Neuronal stem cell (in vitro differentiated cells): Measurements from ENCODE around the gene KAT5.
"Not testable (repeated sequence)": the region's sequence is repeated elsewhere in the genome, so short reads cannot be mapped to it uniquely, and the experiment has no call there.

ENCODE experiments used
- DNase-seq: peaks from one replicate; pipeline ENCODE4 v3.0.0-alpha.2; 2013; ENCODE audit warnings: low spot score
- H2AFZ ChIP-seq: one replicate; pipeline ENCODE4 v1.6.1; 2013; ENCODE audit warnings: mild to moderate bottlenecking, low read length, inconsistent platforms
- H2AK5ac ChIP-seq: 2 replicates; pipeline ENCODE4 v1.6.1; 2013; ENCODE audit warnings: low read depth, mild to moderate bottlenecking, inconsistent platforms, low read length, moderate library complexity, mixed read lengths
- H2BK120ac ChIP-seq: 2 replicates; pipeline ENCODE4 v1.6.1; 2013; ENCODE audit warnings: low read depth, mild to moderate bottlenecking, inconsistent platforms, low read length, moderate library complexity, mixed read lengths
- H2BK12ac ChIP-seq: one replicate; pipeline ENCODE4 v1.6.1; 2013; ENCODE audit warnings: low read length, inconsistent platforms
- H2BK15ac ChIP-seq: 2 replicates; pipeline ENCODE4 v1.6.1; 2013; ENCODE audit warnings: mild to moderate bottlenecking, low read length, inconsistent platforms, mixed read lengths
- H2BK5ac ChIP-seq: one replicate; pipeline ENCODE4 v1.6.1; 2013; ENCODE audit warnings: inconsistent platforms, mild to moderate bottlenecking, low read length, moderate library complexity
- H3K14ac ChIP-seq: one replicate; pipeline ENCODE4 v1.6.1; 2013; ENCODE audit warnings: low read length, inconsistent platforms
- H3K18ac ChIP-seq: 2 replicates; pipeline ENCODE4 v1.6.1; 2013; ENCODE audit warnings: low read length, inconsistent platforms
- H3K23ac ChIP-seq: 2 replicates; pipeline ENCODE4 v1.6.1; 2013; ENCODE audit warnings: low read depth, mild to moderate bottlenecking, mixed read lengths, low read length, inconsistent platforms; ENCODE audit not compliant: poor library complexity
- H3K27ac ChIP-seq: replicated peaks from 3 replicates; pipeline ENCODE4 v1.5.1; 2013; ENCODE audit warnings: low read length, inconsistent platforms
- H3K27me3 ChIP-seq, 3 experiments: 2 replicates each; pipeline ENCODE4 v1.6.1; 2013; ENCODE audit warnings: low read length in 3 of 3, mild to moderate bottlenecking in 2 of 3, inconsistent platforms in 1 of 3, low read depth in 1 of 3, mixed read lengths in 1 of 3, moderate library complexity in 1 of 3; ENCODE audit not compliant: control insufficient read depth in 3 of 3, insufficient read depth in 3 of 3
- H3K36me3 ChIP-seq, 2 donors: replicated peaks in 1 of 2; 2 replicates each; pipeline ENCODE4 v1.6.1; 2013; ENCODE audit warnings: low read length in 2 of 2; ENCODE audit not compliant: control insufficient read depth in 2 of 2, insufficient read depth in 2 of 2
- H3K4ac ChIP-seq: 2 replicates; pipeline ENCODE4 v1.6.1; 2013; ENCODE audit warnings: inconsistent platforms, mild to moderate bottlenecking, low read length, moderate library complexity
- H3K4me1 ChIP-seq, 2 donors: 1 replicate in 1 of 2; 2 replicates in 1 of 2; pipeline ENCODE4 v1.6.1; 2013; ENCODE audit warnings: low read length in 2 of 2, low read depth in 1 of 2; ENCODE audit not compliant: control insufficient read depth in 2 of 2, insufficient read depth in 1 of 2
- H3K4me2 ChIP-seq: one replicate; pipeline ENCODE4 v1.6.1; 2013; ENCODE audit warnings: mild to moderate bottlenecking, low read length, inconsistent platforms; ENCODE audit not compliant: insufficient read depth, poor library complexity, severe bottlenecking
- H3K4me3 ChIP-seq, 2 donors: 2 replicates each; pipeline ENCODE4 v1.5.1; 2013; ENCODE audit warnings: low read length in 2 of 2, mild to moderate bottlenecking in 2 of 2, inconsistent platforms in 1 of 2, moderate library complexity in 1 of 2
- H3K79me1 ChIP-seq: one replicate; pipeline ENCODE4 v1.6.1; 2013; ENCODE audit warnings: low read depth, mild to moderate bottlenecking, inconsistent platforms, low read length, moderate library complexity
- H3K9ac ChIP-seq: one replicate; pipeline ENCODE4 v1.6.1; 2013; ENCODE audit warnings: mild to moderate bottlenecking, low read depth, low read length, inconsistent platforms; ENCODE audit not compliant: poor library complexity
- H3K9me3 ChIP-seq, 2 donors: replicated peaks in 1 of 2; 2 replicates each; pipeline versions ENCODE3 to v1.6.1; 2013; ENCODE audit warnings: low read length in 2 of 2, mild to moderate bottlenecking in 2 of 2, inconsistent platforms in 1 of 2, low read depth in 1 of 2, mixed read lengths in 1 of 2, moderate library complexity in 1 of 2; ENCODE audit not compliant: control insufficient read depth in 2 of 2, insufficient read depth in 1 of 2
- H4K8ac ChIP-seq: one replicate; pipeline ENCODE4 v1.6.1; 2013; ENCODE audit warnings: low read depth, mild to moderate bottlenecking, inconsistent platforms, low read length, moderate library complexity
- H4K91ac ChIP-seq: one replicate; pipeline ENCODE4 v1.6.1; 2013; ENCODE audit warnings: low read length, low read depth, mild to moderate bottlenecking, inconsistent platforms; ENCODE audit not compliant: poor library complexity
- WGBS, 2 donors: extraction: QIAGEN DNeasy Blood & Tissue Kit; methylation state at CpG; one replicate each; pipeline ENCODE4 v1.1.7; 2013; ENCODE audit warnings: missing lambda C conversion rate in 2 of 2, mixed read lengths in 1 of 2; ENCODE audit not compliant: insufficient read length in 2 of 2, insufficient replicate concordance in 1 of 2; ENCODE audit errors: extremely low coverage in 2 of 2; 5-methylcytosine and 5-hydroxymethylcytosine counted together

Gene KAT5

GRCh38 chr11:65764434-65764833 is 52.4 kb downstream of the KAT5 start:
- DNase-seq, result no peak
- Histone ChIP-seq H3K4me1 (no peaks in the 10 kb centered on the region), H3K14ac (no peak overlapping the region), H3K4me3 (no peak overlapping the region), H3K27ac (no peak overlapping the region), H3K4ac (no peak overlapping the region), H2BK5ac (no peak overlapping the region), H2AK5ac (no peak overlapping the region), H3K9ac (no peak overlapping the region), H3K23ac (no peak overlapping the region), H2BK120ac (no peak overlapping the region), H4K91ac (no peak overlapping the region), H3K79me1 (no peaks in the 10 kb centered on the region), H3K27me3 (no peaks in the 10 kb centered on the region), H3K4me2 (no peak overlapping the region), H3K36me3 (no peaks in the 10 kb centered on the region), H2BK12ac (no peak overlapping the region), H4K8ac (no peak overlapping the region), H2BK15ac (no peak overlapping the region), H3K18ac (no peak overlapping the region), H3K9me3 (peaks cover 0 to 6% of the 10 kb centered on the region in 2 donors), H2AFZ (no peak overlapping the region)
- WGBS, 2 donors, result no CpG with 5 or more reads among the region's 5 CpGs

- no peak overlapping the region for H3K9ac ChIP-seq
- no peak overlapping the region for H2BK15ac ChIP-seq
- H3K4me3 ChIP-seq, result no peak overlapping the region
- no peak overlapping the region for H2AK5ac ChIP-seq
- no peak overlapping the region for H3K23ac ChIP-seq
- no peak overlapping the region for H4K91ac ChIP-seq
- no peaks in the 10 kb centered on the region for H3K4me1 ChIP-seq
- H4K8ac ChIP-seq, result no peak overlapping the region
- H3K27ac ChIP-seq, result no peak overlapping the region
- no peak overlapping the region for H2AFZ ChIP-seq
- no CpG with 5 or more reads among the region's 7 CpGs for WGBS, 2 donors
- no peak for DNase-seq
- no peak overlapping the region for H3K14ac ChIP-seq
- no peak overlapping the region for H3K4me2 ChIP-seq
- no peak overlapping the region for H3K4ac ChIP-seq
- H3K9me3 ChIP-seq, result peaks cover 0 to 3% of the 10 kb centered on the region in 2 donors
- no peak overlapping the region for H2BK12ac ChIP-seq
- no peaks in the 10 kb centered on the region for H3K36me3 ChIP-seq
- no peaks in the 10 kb centered on the region for H3K79me1 ChIP-seq
- H2BK120ac ChIP-seq, result no peak overlapping the region
- no peaks in the 10 kb centered on the region for H3K27me3 ChIP-seq
- H2BK5ac ChIP-seq, result no peak overlapping the region
- H3K18ac ChIP-seq, result no peak overlapping the region
Observed at GRCh38 chr11:65766535-65766934, 54.5 kb downstream of the KAT5 start.

- DNase-seq, result no peak
- H2BK12ac ChIP-seq, result no peak overlapping the region
- H4K91ac ChIP-seq, result no peak overlapping the region
- no peak overlapping the region for H3K23ac ChIP-seq
- no peak overlapping the region for H2AFZ ChIP-seq
- no peaks in the 10 kb centered on the region for H3K36me3 ChIP-seq
- no peak overlapping the region for H2AK5ac ChIP-seq
- H4K8ac ChIP-seq, result no peak overlapping the region
- H3K4ac ChIP-seq, result no peak overlapping the region
- no peaks in the 10 kb centered on the region for H3K9me3 ChIP-seq
- no CpG with 5 or more reads among the region's 10 CpGs for WGBS, 2 donors
- no peak overlapping the region for H3K4me2 ChIP-seq
- no peaks in the 10 kb centered on the region for H3K79me1 ChIP-seq
- H2BK120ac ChIP-seq, result no peak overlapping the region
- no peak overlapping the region for H3K18ac ChIP-seq
- H3K9ac ChIP-seq, result no peak overlapping the region
- H3K27me3 ChIP-seq, result no peaks in the 10 kb centered on the region
- no peak overlapping the region for H2BK5ac ChIP-seq
- no peak overlapping the region for H2BK15ac ChIP-seq
- no peaks in the 10 kb centered on the region for H3K4me1 ChIP-seq
- H3K14ac ChIP-seq, result no peak overlapping the region
- H3K27ac ChIP-seq, result no peak overlapping the region
- no peak overlapping the region for H3K4me3 ChIP-seq
Observed at GRCh38 chr11:65767406-65767805, 55.4 kb downstream of the KAT5 start.

- H3K4me3 ChIP-seq, H3K4ac ChIP-seq, H2BK15ac ChIP-seq, H3K4me1 ChIP-seq, H3K14ac ChIP-seq, H3K18ac ChIP-seq, H3K79me1 ChIP-seq, H2AFZ ChIP-seq, H4K8ac ChIP-seq, H2BK12ac ChIP-seq, DNase-seq, H2AK5ac ChIP-seq, H3K27ac ChIP-seq, H3K9ac ChIP-seq, H2BK120ac ChIP-seq, H2BK5ac ChIP-seq, H4K91ac ChIP-seq, H3K23ac ChIP-seq, H3K27me3 ChIP-seq, H3K36me3 ChIP-seq, H3K4me2 ChIP-seq, H3K9me3 ChIP-seq: not testable (repeated sequence)
- no CpG with 5 or more reads among the region's 5 CpGs for WGBS, 2 donors
Observed at GRCh38 chr11:65767806-65768205, 55.8 kb downstream of the KAT5 start.
